ENCODE data around the gene TUBGCP6. TPM values are rescaled to one million over a fixed set of nuclear protein-coding genes. Genes with fewer than 3 reads are reported as not detected.

Gene TUBGCP6
- total and polyA plus RNA-seq, 2 donors (not counting 1 experiment from before 2014, with no cell fraction given): 137 to 178 TPM

GRCh38 chr22:50180727-50181521, 63.9 kb downstream of the TUBGCP6 start:
- ATAC-seq (ENCODE audit: low read depth) (no peak), DNase-seq (no peak)
- H3K4me1 ChIP-seq (ENCODE audit: control insufficient read depth in 2 of 2, insufficient read depth in 2 of 2, low read length in 2 of 2): peaks cover 29 to 31% of the 10 kb centered on the region in 2 donors
- Mint-ChIP-seq H3K27me3 (peaks cover 11% of the 10 kb centered on the region), H3K9me3 (ENCODE audit: insufficient read depth) (no peaks in the 10 kb centered on the region), H3K4me1 (peaks cover 28% of the 10 kb centered on the region), H3K4me3 (no peak overlapping the region), H3K27ac (no peak overlapping the region)
- H3K9me3 ChIP-seq (ENCODE audit: control extremely low read depth in 1 of 3, control insufficient read depth in 2 of 3, insufficient read depth in 1 of 3, low read length in 2 of 3): peaks cover 0 to 5% (median 0%) of the 10 kb centered on the region in 3 donors
- CTCF ChIA-PET: no interaction called here
- intact Hi-C loops (cut with micrococcal nuclease): no loop called here
- H3K36me3 ChIP-seq (replicated peaks in 1 of 2; ENCODE audit: control extremely low read depth in 1 of 2, control insufficient read depth in 1 of 2, extremely low read depth in 1 of 2, insufficient read depth in 2 of 2, low read length in 1 of 2): no peaks in the 10 kb centered on the region
- 90% methylated on average over 23 of the region's 27 CpGs for WGBS (ENCODE audit: insufficient coverage)
- H4K20me1 ChIP-seq (ENCODE audit: control insufficient read depth, insufficient read depth, low read length, poor library complexity, severe bottlenecking): no peaks in the 10 kb centered on the region
- peaks cover 0 to 21% (median 2%) of the 10 kb centered on the region in 4 experiments for H3K27me3 ChIP-seq (replicated peaks in 1 of 4; ENCODE audit: control extremely low read depth in 1 of 4, control insufficient read depth in 3 of 4, insufficient read depth in 4 of 4, low read length in 3 of 4)
- no peak overlapping the region for H3K4me3 ChIP-seq (ENCODE audit: control extremely low read depth in 1 of 5, extremely low read depth in 1 of 5, insufficient read depth in 1 of 5, low read depth in 2 of 5, low read length in 4 of 5)
- no peak overlapping the region for H3K9ac ChIP-seq (ENCODE audit: low read length)
- no peak overlapping the region for H2AFZ ChIP-seq (ENCODE audit: insufficient read depth, low read depth, low read length, poor library complexity, severe bottlenecking)
- POLR2A ChIA-PET: interaction anchor here (0.7 to 1.2 kb wide), 2 partner anchors 11 to 17 kb away, joined by 3 to 5 read pairs; no protein-coding TSS in a partner anchor
- TF ChIP-seq EZH2 (IDR thresholded peaks at IDR 0.05; ENCODE audit: borderline replicate concordance, insufficient read depth, low read depth, low read length, poor library complexity, severe bottlenecking) (no peak), CTCF (IDR thresholded peaks at IDR 0.05) (no peak)
- peaks cover 4% of the 10 kb centered on the region for H3K79me2 ChIP-seq (ENCODE audit: control insufficient read depth, insufficient read depth, low read length)
- no peak overlapping the region for H3K27ac ChIP-seq (ENCODE audit: low read length in 2 of 2)
- H3K4me2 ChIP-seq (replicated peaks; ENCODE audit: low read depth, low read length, poor library complexity, severe bottlenecking): no peak overlapping the region

Measured in B cell (primary cell).